Measurements from ENCODE around the gene KRT15.
A peak's percentile ranks its signal among the peaks of the same experiment; 100 is the strongest.

The KRT15 gene

DNA sequence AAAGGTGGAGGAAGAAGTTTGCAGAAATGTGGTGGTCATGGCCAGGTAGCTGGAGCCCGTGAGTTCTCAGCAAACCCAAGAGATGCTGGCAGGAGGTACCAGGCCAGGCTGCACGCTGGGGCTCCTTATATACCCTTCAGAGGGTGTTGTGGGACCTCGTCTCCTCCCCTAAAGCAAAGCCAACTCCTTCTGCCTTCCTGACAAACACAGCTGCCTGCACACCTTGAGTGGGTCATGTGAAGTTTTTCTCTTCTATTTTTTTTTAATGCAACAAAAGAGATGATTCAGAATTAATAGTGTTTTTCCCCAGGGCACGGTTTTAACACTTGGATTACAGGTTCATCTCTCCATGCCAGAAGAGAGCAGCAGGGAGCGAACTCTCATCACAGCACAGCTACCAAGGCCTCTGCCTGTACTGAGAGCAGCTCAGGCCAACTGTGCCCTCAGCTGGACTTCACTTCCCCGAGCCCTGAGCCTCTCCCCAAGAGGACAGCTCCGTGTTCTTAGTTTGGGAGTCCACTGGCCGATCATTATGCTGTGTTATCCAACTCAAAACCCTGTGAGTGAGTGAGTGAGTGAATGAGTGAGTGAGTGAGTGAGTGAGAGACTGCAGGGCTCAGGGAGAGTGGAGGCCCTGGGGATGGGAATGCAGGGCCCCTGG lies at the start of gene KRT15:
Gene KRT15, minus strand, starts transcription at position 102 of the 661 bp plus-strand sequence. Its CDS starts 63 bp downstream, at position 39.
- intact Hi-C loops (cut with DNase I): no loop called here

DNA sequence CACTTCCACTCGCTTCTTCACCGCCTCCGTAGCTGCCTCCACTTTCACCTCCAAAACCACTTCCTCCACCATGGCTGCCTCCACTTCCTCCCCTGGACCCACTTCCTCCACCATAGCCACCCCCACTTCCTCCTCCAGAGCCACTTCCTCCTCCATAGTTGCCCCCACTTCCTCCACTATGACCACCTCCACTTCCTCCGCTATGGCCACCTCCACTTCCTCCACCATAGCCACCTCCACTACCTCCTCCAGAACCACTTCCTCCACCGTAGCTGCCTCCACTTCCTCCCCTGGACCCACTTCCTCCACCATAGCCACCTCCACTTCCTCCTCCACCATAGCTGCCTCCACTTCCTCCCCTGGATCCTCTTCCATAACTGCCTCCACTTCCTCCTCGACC lies 48.6 kb upstream of the KRT15 start:
- DNase-seq: peak in 1 of 10 donors; percentile 37
- intact Hi-C loops (cut with DNase I): no loop called here

More for the DNA sequence above, at the start of gene KRT15:
- peak in 1 of 10 donors; percentile 58 for DNase-seq

DNA sequence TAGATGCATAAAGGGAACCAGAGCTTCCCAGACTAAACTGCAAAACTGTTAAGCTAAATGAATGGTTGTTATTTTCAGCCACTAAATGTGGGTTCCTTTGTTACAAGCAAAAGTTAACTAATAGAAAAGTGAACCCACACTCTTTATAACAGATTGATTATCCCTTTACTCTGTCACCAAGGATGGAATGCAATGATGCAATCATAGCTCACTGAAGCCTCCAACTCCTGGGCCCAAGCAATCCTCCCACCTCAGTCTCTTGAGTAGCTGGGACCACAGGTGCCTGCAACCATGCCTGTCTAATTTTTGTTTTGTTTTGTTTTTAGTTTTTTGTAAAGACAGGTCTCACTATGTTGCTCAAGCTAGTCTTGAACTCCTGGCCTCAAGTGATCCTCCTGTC lies 46.6 kb upstream of the KRT15 start:
- intact Hi-C loops (cut with DNase I): no loop called here

DNA sequence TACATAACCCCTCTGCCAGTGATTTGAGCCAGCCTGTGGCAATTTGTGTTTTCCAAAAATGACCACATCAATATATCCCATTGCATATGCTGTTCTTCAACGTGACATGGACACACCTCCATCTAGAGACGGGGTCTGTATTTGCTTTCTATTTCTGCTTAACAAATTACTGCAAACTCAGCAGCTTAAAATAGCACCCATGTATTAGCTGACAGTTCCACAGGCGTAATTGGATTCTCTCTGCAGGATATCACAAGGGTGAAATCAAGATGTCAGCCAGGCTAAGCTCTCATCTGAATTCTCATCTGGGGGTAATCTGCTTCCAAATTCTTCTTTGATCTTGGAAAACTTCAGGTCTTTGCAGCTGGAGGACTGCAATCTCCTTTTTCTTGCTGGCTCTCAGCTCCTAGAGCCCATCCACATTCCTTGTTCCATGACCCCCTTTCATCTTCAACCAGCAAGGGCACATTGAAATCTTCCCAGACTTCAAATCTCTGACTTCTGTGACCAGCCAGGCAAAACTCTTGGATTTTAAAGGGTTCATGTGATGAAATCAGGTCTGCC lies 45.0 kb upstream of the KRT15 start:
- no peak for DNase-seq
- intact Hi-C loops (cut with DNase I): no loop called here

More for the DNA sequence above, 46.6 kb upstream of the KRT15 start:
- DNase-seq: no peak

DNA sequence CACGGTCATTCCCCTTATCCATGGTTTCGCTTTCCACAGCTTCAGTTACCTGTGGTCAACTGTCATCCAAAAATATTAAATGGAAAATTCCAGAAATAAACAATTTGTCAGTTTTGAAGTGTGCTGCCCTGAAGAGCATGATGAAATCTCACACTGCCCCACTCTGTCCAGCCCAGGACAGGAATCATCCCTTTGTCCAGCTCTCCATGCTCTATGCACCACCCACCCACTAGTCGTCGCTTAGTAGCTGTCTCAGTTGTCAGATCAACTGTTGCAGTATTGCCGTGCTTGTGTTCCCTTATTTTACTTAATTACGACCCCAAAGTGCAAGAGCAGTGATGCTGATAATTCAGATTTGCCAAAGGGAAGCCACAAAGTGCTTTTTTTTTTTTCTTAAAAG lies 42.9 kb upstream of the KRT15 start:
- peak in 2 of 10 donors; percentile 8 to 31 for DNase-seq
- intact Hi-C loops (cut with DNase I): no loop called here

DNA sequence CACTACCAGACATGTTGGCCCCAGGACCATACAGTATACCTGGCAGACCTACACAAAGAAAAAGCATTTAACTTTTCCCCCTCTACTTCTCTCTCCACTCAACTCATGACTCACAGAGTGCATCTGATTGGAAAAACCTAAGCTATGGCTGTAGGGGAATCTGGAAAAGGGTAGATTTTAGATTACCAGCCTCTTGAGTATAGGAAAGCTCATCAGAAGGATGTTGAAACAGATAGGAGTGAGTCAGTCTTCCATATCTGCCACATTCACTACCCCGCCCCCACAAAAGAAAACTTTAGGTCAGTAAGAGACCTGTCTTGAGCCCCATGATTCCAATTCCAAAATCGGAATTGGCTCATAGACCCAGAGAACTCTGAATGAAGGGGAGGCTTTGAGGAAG lies 40.9 kb upstream of the KRT15 start:
- intact Hi-C loops (cut with DNase I): no loop called here
- no peak for DNase-seq

DNA sequence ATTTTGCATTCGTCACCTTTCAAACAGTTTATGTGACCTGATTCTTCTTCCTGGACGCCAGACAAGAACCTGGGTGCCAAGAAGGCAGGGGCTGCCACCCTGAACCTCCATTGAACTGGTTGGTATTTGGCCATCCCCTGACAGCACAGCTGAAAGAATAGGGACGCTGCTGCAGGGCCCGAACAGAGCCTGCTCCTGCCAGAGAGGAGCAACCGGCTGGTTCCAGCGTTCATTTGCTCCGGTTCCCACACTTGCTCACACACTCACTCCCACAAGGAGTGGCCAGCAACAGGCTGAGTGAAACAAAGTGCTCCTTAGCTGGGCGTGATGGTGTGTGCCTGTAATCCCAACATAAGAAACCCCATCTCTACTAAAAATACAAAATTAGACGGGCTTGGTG lies 38.2 kb upstream of the KRT15 start:
- intact Hi-C loops (cut with DNase I): no loop called here
- DNase-seq: peak in 1 of 10 donors; percentile 69

DNA sequence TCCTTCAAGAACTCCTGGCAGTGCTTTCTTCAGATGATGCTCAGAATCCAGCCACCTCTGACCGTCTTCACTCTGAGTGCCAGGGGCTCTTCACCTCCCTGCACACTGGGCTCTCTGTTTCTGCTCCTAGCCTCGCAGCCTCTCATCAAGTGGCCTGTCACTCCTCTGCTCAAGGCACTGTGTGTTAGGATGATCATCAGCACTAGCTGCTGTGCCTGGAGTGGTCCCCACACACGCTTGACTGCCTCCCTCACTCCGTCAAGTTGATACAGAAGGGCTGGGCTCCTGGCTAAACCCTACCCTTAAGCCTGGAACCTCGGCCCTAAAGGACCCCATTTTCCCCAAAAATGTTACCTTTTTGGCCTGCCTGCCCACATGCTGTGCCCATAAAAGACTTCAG lies 37.6 kb upstream of the KRT15 start:
- peak in 1 of 10 donors; percentile 37 for DNase-seq
- intact Hi-C loops (cut with DNase I): no loop called here

DNA sequence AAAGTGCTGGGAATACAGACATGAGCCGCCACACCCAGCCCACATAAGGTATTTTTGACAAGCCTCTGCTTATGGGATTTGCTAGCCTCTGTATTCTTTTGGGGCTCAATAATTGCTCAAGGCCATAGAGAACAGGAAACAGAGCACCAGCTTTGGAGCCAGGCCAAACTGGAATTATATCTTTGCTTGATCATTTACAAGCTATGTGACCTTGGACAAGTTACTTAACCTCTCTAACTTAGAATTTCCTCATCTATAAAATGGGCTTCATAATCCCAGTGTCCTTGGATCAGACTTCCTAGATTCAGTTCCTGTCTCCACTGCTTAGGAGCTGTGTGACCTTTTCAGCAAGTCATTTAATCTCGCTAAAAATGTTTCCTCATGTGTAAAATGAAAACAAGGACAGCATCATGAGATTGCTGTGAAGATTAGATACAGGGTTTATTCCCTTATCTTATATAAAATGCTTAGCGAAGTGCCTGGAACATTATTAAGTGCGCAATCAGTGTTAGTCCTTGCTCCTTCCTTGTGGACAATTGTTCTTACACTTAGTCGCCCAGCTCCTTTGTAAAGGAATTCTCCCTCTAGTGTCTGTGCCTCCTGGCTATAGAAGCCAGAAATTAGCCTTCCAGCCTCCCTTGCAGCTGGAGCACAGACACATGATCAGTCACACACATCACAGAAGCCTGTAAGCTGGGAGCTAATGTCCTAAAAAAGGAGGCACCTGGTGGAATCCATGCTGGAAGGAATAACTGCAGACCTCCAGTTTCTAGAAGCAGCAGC lies 36.6 kb upstream of the KRT15 start:
- intact Hi-C loops (cut with DNase I): no loop called here
- DNase-seq: no peak

DNA sequence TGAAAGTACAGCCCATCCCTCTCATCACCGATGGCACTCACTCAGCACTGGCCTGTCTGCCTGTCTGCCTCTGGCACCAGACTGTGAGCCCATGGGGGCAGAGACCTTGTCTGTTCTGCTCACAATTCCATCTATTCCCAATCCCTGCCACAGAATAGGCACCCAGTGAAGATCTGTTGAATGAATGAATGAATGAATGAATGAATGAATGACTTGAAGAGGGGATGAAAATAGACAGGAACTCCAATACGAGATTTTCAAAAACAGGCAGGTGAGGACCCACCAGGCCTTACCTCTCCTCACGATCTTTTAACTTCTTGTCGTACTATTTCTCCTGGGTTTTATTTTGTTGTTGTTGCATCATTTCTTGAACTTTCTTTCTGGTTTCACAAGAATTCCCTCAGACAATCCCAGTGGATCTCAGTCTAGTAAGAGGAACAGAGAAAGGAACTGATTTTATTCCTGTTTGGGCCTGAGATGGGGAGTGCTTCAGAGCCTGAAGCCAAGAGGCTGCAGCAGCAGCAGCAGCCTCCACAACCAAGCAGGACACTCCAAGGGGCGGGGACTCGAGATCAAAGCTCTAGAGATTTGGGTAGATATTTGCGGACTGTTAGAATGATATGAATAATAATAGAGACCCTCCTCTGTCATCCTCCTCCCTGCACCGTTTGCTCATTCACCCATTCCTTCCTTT lies 35.4 kb upstream of the KRT15 start:
- no peak for DNase-seq
- intact Hi-C loops (cut with DNase I): no loop called here

DNA sequence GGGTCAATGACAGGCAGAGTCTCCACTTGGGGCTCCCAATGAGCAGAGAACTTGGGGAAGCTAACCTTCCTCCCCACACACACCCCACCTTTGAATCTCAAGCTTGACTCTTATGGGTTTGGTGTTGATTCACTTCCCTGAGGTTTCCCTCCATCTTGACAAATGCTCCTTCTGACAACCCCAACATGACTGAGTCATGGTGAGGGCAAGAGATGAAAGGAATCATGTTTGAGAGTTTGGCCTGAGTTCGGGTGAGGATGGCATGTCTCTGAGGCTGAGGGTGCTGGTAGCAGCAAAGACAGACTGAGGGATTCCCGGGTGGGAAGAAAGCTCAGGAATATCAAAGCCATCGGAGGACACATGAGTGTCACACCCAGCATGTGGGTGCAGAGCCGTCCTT lies 34.5 kb upstream of the KRT15 start:
- peak in 1 of 10 donors; percentile 39 for DNase-seq

DNA sequence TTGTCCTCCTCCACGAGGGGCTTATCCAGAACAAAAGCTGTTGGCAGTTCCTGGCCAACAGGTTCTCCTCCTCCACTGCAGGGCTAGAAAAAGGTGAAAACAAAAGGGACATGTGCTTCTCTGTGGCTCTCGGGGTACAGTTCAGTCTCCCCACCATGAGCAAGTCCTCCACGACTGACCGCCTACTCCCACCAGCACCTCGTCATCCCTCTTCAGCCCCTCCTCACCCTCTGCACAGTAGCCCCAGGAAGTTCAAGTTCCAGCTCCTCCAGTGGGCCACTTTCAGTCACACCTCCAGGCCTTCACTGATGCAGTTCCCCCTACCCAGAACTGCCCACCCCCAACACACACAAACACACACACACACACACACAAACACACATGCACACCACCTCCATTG lies 33.8 kb upstream of the KRT15 start:
- intact Hi-C loops (cut with DNase I): no loop called here
- peak in 1 of 10 donors; percentile 63 for DNase-seq

More for the DNA sequence above, 34.5 kb upstream of the KRT15 start:
- intact Hi-C loops (cut with DNase I): no loop called here

DNA sequence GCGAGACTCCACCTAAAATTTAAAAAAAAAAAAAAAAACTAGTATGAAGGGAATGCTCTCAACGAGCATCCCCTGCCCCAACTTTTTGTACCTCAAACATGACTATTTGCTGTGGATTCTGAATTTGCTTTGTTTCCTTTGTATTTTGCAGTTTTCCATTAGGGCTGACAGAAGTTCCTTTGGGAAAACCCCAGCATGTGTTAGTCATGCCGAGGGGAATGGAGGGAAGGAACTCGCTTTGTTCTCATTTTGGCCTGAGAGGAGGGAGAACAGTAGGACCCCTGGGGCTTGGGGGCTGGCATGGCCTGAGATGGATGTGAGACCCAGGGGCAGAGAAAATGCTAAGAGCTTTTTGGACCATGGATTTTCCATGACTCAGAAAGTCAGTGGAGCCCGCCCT lies 32.7 kb upstream of the KRT15 start:
- DNase-seq: no peak
- intact Hi-C loops (cut with DNase I): no loop called here

DNA sequence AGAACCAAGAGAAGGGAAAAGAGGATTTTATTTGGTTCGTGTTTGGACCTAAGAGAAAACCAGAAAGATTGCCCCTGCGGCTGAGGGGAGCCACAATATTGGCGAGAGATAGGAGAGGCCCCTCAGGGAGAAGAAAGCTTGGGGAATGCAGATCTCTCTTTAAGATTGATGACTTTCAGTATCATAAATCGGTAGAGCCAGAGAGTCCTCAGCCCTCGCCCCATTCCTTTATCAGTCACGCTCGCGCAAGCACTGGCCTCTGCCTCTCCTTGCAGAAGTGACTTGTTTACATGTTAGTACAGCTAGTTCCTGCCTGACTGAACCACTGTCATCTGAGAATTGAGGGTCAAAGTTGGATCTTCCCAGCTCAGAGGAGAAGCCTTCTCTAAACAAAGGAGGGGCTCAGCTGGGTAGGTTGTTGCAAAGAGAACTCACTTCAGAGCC lies 30.9 kb upstream of the KRT15 start:
- DNase-seq: peak in 1 of 10 donors; percentile 19
- intact Hi-C loops (cut with DNase I): loop anchor here (1.0 kb wide), 3 partner anchors 99 to 640 kb away; no protein-coding TSS in a partner anchor

DNA sequence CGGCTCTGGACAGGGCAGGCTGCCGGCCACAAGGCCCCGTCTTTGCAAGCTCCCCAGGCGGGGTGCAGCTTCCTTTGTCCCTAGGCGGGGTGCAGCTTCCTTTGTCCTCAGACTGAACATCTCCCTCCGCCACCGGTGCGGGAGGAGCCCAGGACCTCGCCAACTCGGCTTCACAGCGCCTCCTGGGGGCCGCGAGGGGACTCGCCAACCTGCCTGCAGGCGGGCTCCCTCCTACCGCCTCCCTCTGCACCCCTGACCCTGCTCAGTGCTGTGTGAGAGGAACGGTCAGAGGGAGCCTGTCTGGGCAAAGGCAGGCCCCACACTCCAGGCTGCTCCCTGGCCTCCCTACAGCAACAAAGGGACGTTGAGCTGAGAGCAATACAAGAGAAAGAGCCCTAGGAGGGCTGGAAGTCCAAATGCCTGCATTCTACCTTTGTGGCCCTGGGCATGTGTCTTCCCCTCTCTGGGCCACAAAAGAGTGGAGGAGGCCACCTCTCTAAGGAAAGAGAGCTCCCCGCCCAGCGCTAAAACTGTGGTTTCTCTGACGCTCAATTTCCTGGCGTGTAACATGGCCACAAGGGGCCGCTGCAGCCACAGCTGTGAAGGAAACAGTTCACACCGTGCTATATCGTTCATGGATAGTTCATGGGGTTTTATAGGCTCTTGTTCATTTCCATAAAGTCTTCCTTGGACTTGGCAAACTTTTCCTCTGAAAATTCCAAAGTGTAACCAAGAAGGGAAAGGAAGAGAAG lies 30.3 kb upstream of the KRT15 start:
- intact Hi-C loops (cut with DNase I): loop anchor here (1.0 kb wide), 3 partner anchors 99 to 640 kb away; no protein-coding TSS in a partner anchor
- peak; percentile 59 to 95 (median 80) for DNase-seq

DNA sequence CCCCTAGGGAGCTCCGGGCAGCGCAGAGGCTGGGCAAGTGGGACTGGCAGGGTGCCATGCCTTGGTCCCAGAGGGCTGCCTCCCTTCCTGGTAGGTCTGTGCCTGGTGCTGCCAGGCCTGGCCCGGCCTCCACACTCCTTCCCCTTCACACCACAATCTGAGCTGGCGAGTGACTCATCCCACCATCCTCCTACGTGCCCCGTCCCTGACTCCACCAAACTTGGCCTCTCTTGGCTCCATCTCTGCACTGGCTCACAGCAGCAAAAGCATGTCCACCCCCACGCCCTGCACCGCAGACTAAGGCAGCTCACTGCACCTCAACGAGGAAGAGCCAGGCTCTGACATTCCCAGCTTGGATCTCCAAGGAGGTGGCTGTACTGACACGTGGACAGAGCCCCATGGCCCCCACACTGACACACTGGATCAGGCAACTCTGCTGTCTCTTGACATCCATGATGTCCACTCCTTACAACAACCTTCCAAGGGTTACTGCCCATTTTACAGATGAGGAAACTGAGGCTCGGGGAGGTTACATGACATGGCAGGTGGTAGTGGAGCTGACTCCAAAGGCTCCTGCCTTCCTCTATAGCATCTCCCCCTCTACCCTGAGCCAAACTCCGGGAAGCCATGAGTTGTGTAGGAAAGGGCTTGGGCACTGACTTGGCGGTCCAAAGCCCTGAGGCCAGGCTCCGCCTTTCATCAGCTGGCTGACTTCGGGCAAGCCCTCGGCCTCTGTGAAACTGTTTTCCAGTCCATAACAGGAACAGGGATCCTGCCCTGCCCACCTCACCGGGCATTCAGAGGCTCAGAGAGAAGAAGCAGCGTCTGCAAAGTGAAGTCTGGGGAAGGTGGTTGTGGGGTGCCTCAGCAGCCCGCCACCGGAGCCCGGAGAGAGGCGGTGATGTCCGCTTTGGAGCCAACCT lies 29.5 kb upstream of the KRT15 start:
- intact Hi-C loops (cut with DNase I): no loop called here
- DNase-seq: peak in 8 of 10 donors; percentile 50 to 95 (median 68)

DNA sequence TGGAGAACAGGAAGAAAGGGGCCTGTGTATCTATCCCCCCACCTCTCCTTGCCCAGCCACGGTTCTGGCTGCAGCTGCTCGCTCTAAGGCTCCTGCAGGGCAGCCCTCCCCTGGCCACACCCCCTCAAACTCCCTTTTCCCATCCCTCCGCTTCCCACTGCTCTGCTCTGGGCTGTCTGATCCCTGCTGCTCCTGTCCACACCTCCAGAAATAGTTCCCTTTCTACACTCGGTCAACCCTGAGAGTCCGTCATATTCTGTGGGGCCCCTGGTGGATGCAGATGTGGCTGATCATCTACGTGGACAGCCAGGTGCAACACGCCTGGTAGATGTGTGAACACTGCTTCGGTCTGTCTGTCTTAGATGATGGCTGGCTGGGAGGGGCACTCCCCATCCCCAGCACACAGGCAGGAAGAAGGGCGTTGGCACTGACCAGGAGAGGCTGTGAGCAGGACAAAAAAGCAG lies 28.7 kb upstream of the KRT15 start:
- peak in 1 of 10 donors; percentile 54 for DNase-seq
- intact Hi-C loops (cut with DNase I): no loop called here

DNA sequence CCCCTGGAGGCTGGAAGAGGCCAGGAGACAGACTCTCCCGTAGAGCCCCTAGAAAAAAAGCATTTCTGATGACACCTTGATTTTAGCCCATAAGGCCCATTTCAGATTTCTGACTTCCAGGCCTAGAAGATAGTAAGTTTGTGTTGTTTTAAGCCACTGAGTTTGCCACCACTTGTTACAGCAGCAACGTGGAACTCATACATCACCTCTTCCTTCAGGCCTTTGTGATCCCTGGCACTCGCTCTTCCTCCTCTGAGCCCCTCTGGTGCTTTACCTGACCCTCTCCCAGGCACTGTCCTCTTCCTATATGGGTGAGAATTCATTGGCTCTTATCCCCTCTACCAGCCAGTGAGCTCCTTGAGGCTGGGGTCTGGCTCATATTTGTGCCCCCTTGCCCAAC lies 28.1 kb upstream of the KRT15 start:
- intact Hi-C loops (cut with DNase I): no loop called here
- DNase-seq: peak in 1 of 10 donors; percentile 38

Measured in posterior cingulate gyrus (tissue), 11 donors.